ENCODE data around the gene LY6G6F.
A peak's percentile ranks its signal among the peaks of the same experiment; 100 is the strongest.

Gene LY6G6F

GRCh38 chr6:31687860-31688693 lies 18.6 kb upstream of the LY6G6F start:
- Histone ChIP-seq H3K4me2 (ENCODE audit: low read depth, low read length, poor library complexity, severe bottlenecking) (no peak overlapping the region), H3K79me2 (ENCODE audit: insufficient read depth, low read length) (no peaks in the 10 kb centered on the region), H3F3A (ENCODE audit: insufficient read depth) (no peaks in the 10 kb centered on the region), H4K20me1 (ENCODE audit: low read depth, low read length) (no peaks in the 10 kb centered on the region), H3K9me2 (replicated peaks; ENCODE audit: insufficient read depth, low read length) (no peaks in the 10 kb centered on the region), H3K9me3 (ENCODE audit: insufficient read depth, low read length) (no peaks in the 10 kb centered on the region), H3K9ac (ENCODE audit: low read length) (no peak overlapping the region), H3K4me3 (ENCODE audit: insufficient read depth, low read length, poor library complexity, severe bottlenecking) (no peak overlapping the region), H3K27me3 (ENCODE audit: low read length) (no peaks in the 10 kb centered on the region), H3K36me3 (ENCODE audit: low read length) (no peaks in the 10 kb centered on the region), H2AFZ (ENCODE audit: low read depth, low read length, severe bottlenecking) (no peak overlapping the region), H3K27ac (ENCODE audit: low read depth, low read length) (no peak overlapping the region)
- TF ChIP-seq EZH2phosphoT487 (conservative IDR thresholded peaks at IDR 0.05; ENCODE audit: low read length) (no peak), CTCF (IDR thresholded peaks at IDR 0.05; ENCODE audit: insufficient read depth, low read length, poor library complexity, severe bottlenecking) (no peak)

- H3K27me3 ChIP-seq (ENCODE audit: low read length) = no peaks in the 10 kb centered on the region
- H3K27ac ChIP-seq (ENCODE audit: low read depth, low read length) = no peak overlapping the region
- no peaks in the 10 kb centered on the region for H3K79me2 ChIP-seq (ENCODE audit: insufficient read depth, low read length)
- no peaks in the 10 kb centered on the region for H3F3A ChIP-seq (ENCODE audit: insufficient read depth)
- H3K9me3 ChIP-seq (ENCODE audit: insufficient read depth, low read length) = no peaks in the 10 kb centered on the region
- no peak overlapping the region for H3K4me3 ChIP-seq (ENCODE audit: insufficient read depth, low read length, poor library complexity, severe bottlenecking)
- H2AFZ ChIP-seq (ENCODE audit: low read depth, low read length, severe bottlenecking) = no peak overlapping the region
- TF ChIP-seq EZH2phosphoT487 (conservative IDR thresholded peaks at IDR 0.05; ENCODE audit: low read length) (no peak), CTCF (IDR thresholded peaks at IDR 0.05; ENCODE audit: insufficient read depth, low read length, poor library complexity, severe bottlenecking) (peak; percentile 71)
- no peaks in the 10 kb centered on the region for H3K36me3 ChIP-seq (ENCODE audit: low read length)
- no peaks in the 10 kb centered on the region for H4K20me1 ChIP-seq (ENCODE audit: low read depth, low read length)
- H3K9ac ChIP-seq (ENCODE audit: low read length) = no peak overlapping the region
- no peaks in the 10 kb centered on the region for H3K9me2 ChIP-seq (replicated peaks; ENCODE audit: insufficient read depth, low read length)
- H3K4me2 ChIP-seq (ENCODE audit: low read depth, low read length, poor library complexity, severe bottlenecking) = no peak overlapping the region
Measured at GRCh38 chr6:31689249-31690110, 17.2 kb upstream of the LY6G6F start.

- no peak overlapping the region for H3K27ac ChIP-seq (ENCODE audit: low read depth, low read length)
- no peak overlapping the region for H3K4me2 ChIP-seq (ENCODE audit: low read depth, low read length, poor library complexity, severe bottlenecking)
- no peaks in the 10 kb centered on the region for H3K9me3 ChIP-seq (ENCODE audit: insufficient read depth, low read length)
- no peaks in the 10 kb centered on the region for H4K20me1 ChIP-seq (ENCODE audit: low read depth, low read length)
- H3F3A ChIP-seq (ENCODE audit: insufficient read depth) = no peaks in the 10 kb centered on the region
- no peak overlapping the region for H3K9ac ChIP-seq (ENCODE audit: low read length)
- H3K9me2 ChIP-seq (replicated peaks; ENCODE audit: insufficient read depth, low read length) = no peaks in the 10 kb centered on the region
- no peaks in the 10 kb centered on the region for H3K27me3 ChIP-seq (ENCODE audit: low read length)
- H3K36me3 ChIP-seq (ENCODE audit: low read length) = peaks cover 5% of the 10 kb centered on the region; the same call in 1 of the 2 replicates
- TF ChIP-seq EZH2phosphoT487 (conservative IDR thresholded peaks at IDR 0.05; ENCODE audit: low read length) (no peak), CTCF (IDR thresholded peaks at IDR 0.05; ENCODE audit: insufficient read depth, low read length, poor library complexity, severe bottlenecking) (no peak)
- no peaks in the 10 kb centered on the region for H3K79me2 ChIP-seq (ENCODE audit: insufficient read depth, low read length)
- no peak overlapping the region for H3K4me3 ChIP-seq (ENCODE audit: insufficient read depth, low read length, poor library complexity, severe bottlenecking)
- H2AFZ ChIP-seq (ENCODE audit: low read depth, low read length, severe bottlenecking) = no peak overlapping the region
Measured at GRCh38 chr6:31690231-31691077, 16.2 kb upstream of the LY6G6F start.
